Large intestine (tissue), 12 donors: ENCODE measurements around the gene HSD17B7. TPM values are rescaled to one million over a fixed set of nuclear protein-coding genes. Genes with fewer than 3 reads are reported as not detected.
A peak's percentile ranks its signal among the peaks of the same experiment; 100 is the strongest.
"Not testable (repeated sequence)": the region's sequence is repeated elsewhere in the genome, so short reads cannot be mapped to it uniquely, and the experiment has no call there.

ENCODE experiments used
- DNase-seq, 2 donors: peaks; one replicate each; pipeline versions ENCODE4 v3.0.0 to v3.0.0-alpha.2; 2013
- H3K27ac ChIP-seq: one replicate; pipeline ENCODE4 v1.5.1; 2013; ENCODE audit warnings: low read length
- H3K27me3 ChIP-seq: 2 replicates; pipeline ENCODE4 v1.6.1; 2013; ENCODE audit warnings: low read length; ENCODE audit not compliant: control insufficient read depth, insufficient read depth
- H3K36me3 ChIP-seq: 2 replicates; pipeline ENCODE4 v1.6.1; 2013; ENCODE audit warnings: low read length; ENCODE audit not compliant: control insufficient read depth, insufficient read depth
- H3K4me1 ChIP-seq: one replicate; pipeline ENCODE4 v1.6.1; 2013; ENCODE audit warnings: low read length; ENCODE audit not compliant: control insufficient read depth, insufficient read depth
- H3K4me3 ChIP-seq: one replicate; pipeline ENCODE4 v1.5.1; 2013; ENCODE audit warnings: low read length
- H3K9me3 ChIP-seq: one replicate; pipeline ENCODE4 v1.6.1; 2013; ENCODE audit warnings: mild to moderate bottlenecking, low read depth, low read length, moderate library complexity; ENCODE audit not compliant: control insufficient read depth
- WGBS: methylation state at CpG from one replicate; pipeline ENCODE4 v1.1.5; 2013; ENCODE audit warnings: low lambda C conversion rate; ENCODE audit not compliant: insufficient coverage; 5-methylcytosine and 5-hydroxymethylcytosine counted together
- long read RNA-seq, 11 donors: transcript quantifications; one replicate each; lab custom pipeline, GENCODE V29; 2026
- polyA plus RNA-seq: library from polyadenylated mRNA; unstranded; fragments of 120-200 nt; gene quantifications from one replicate; pipeline ENCODE4 v1.2.1, GENCODE V29; 2013

The HSD17B7 gene, protein sequence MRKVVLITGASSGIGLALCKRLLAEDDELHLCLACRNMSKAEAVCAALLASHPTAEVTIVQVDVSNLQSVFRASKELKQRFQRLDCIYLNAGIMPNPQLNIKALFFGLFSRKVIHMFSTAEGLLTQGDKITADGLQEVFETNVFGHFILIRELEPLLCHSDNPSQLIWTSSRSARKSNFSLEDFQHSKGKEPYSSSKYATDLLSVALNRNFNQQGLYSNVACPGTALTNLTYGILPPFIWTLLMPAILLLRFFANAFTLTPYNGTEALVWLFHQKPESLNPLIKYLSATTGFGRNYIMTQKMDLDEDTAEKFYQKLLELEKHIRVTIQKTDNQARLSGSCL
- polyA plus RNA-seq = 12.3 TPM
- long read RNA-seq, donor 1, partial matches to known transcripts = 0 of 3 reads
- long read RNA-seq, donor 1, other reads (novel, unspliced or antisense) = 0 of 3 reads
- long read RNA-seq, donor 2, transcript HSD17B7-201 (9 exons, 1,190 nt) = major isoform, 6 of 7 reads
- long read RNA-seq, donor 2, partial matches to known transcripts = 0 of 7 reads
- long read RNA-seq, donor 2, other reads (novel, unspliced or antisense) = 0 of 7 reads
- long read RNA-seq, donor 3 = 0 reads
- long read RNA-seq, donor 4, partial matches to known transcripts = 0 of 1 reads
- long read RNA-seq, donor 4, other reads (novel, unspliced or antisense) = 0 of 1 reads
- long read RNA-seq, donor 5, partial matches to known transcripts = 0 of 5 reads
- long read RNA-seq, donor 5, other reads (novel, unspliced or antisense) = 0 of 5 reads
- long read RNA-seq, donor 6, partial matches to known transcripts = 7 of 9 reads
- long read RNA-seq, donor 6, other reads (novel, unspliced or antisense) = 0 of 9 reads
- long read RNA-seq, donor 7, partial matches to known transcripts = 0 of 2 reads
- long read RNA-seq, donor 7, other reads (novel, unspliced or antisense) = 0 of 2 reads
- long read RNA-seq, donor 8, partial matches to known transcripts = 0 of 1 reads
- long read RNA-seq, donor 8, other reads (novel, unspliced or antisense) = 0 of 1 reads
- long read RNA-seq, donor 9, transcript HSD17B7-201 (9 exons, 1,190 nt) = major isoform, 5 of 8 reads
- long read RNA-seq, donor 9, partial matches to known transcripts = 0 of 8 reads
- long read RNA-seq, donor 9, other reads (novel, unspliced or antisense) = 0 of 8 reads
- long read RNA-seq, donor 10, partial matches to known transcripts = 0 of 3 reads
- long read RNA-seq, donor 10, other reads (novel, unspliced or antisense) = 0 of 3 reads
- long read RNA-seq, donor 11, transcript HSD17B7-201 (9 exons, 1,190 nt) = major isoform, 5 of 5 reads
- long read RNA-seq, donor 11, partial matches to known transcripts = 0 of 5 reads
- long read RNA-seq, donor 11, other reads (novel, unspliced or antisense) = 0 of 5 reads

DNA sequence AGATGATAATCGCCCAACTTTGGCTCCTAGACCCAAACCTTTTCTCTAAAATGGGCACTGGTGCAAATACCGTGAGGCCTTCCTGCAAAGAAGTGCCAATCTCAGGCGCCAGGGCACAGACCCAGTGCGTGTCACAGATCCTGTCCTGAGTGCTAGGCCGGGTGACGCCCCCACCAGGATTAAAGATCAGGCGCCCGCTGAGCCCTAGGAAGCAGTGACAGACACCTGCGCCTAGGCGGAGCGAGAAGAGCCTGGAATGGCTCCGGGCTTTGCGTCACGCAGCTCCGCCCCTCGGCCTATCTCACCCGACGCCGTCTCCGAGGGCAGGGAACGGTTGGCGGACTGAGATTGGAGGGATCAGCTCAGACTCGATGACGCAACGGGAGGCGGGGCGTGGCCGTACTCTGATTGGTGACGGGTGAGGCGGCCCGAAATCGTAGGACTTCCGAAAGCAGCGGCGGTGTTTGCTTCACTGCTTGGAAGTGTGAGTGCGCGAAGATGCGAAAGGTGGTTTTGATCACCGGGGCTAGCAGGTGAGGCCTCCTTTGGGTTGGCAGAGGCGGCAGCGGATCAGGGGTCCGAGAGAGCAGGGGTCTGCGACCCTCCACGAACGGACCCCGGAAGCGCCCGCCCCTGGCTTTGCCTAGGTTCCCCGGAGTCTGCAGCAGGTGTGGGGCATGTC, at the start of gene HSD17B7:
Gene HSD17B7 (plus strand): TSS at position 400 of the 682 bp plus-strand sequence. CDS start 99 bp downstream, at position 499.
- H3K27ac ChIP-seq = peak within 1 kb of the TSS; percentile 76
- DNase-seq = peak; percentile 73 to 91
- H3K4me3 ChIP-seq = peak within 1 kb of the TSS; percentile 60
- not testable (repeated sequence) for H3K27me3 ChIP-seq, H3K36me3 ChIP-seq, H3K9me3 ChIP-seq, H3K4me1 ChIP-seq
- no CpG with 5 or more reads among the region's 49 CpGs for WGBS

DNA sequence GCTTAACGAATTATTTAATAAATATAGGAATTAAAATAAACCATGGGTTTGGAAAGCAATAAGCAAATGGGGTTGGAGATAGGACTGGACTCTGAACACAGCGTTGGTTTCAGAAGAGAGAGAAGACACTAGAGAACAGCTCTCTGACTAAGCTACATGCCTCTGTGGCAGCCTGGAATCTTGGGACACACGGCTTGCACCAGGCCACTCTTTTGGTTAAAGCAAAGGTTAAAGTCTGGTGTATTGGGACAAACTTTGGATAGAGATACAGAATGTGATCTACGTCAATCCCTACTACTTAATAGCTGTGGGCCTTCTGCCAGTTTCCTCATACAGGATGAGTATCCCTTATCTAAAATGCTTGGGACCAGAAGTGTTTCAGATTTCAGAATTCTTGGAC, 49.7 kb upstream of the HSD17B7 start:
- Histone ChIP-seq H3K27me3 (no peaks in the 10 kb centered on the region), H3K4me3 (no peak overlapping the region), H3K4me1 (no peaks in the 10 kb centered on the region), H3K27ac (no peak overlapping the region), H3K36me3 (no peaks in the 10 kb centered on the region), H3K9me3 (no peaks in the 10 kb centered on the region)
- WGBS = no CpG with 5 or more reads among the region's 4 CpGs
- peak in 1 of 2 donors; percentile 49 for DNase-seq

DNA sequence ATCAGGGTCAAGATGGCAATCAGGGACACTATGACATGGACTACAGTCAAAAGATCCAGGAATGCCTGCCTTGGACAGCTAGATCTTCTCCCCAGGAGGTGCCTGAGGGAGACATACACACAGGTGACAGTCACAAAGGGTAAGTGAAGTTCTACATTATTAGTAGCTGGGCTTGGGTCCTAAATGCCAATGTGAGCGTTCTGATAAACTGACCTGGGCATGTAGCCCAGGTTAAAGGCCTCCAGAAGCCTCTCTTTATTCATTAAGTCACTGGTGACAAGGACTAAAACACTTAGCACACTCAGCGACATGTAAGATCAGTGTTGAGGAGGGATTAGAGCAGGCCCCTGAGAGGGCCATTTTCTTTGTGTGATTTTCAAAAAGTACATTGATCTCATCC, 48.9 kb upstream of the HSD17B7 start:
- no peak overlapping the region for H3K27ac ChIP-seq
- no peaks in the 10 kb centered on the region for H3K9me3 ChIP-seq
- H3K36me3 ChIP-seq = no peaks in the 10 kb centered on the region
- WGBS = no CpG with 5 or more reads among the region's 2 CpGs
- H3K27me3 ChIP-seq = no peaks in the 10 kb centered on the region
- no peaks in the 10 kb centered on the region for H3K4me1 ChIP-seq
- no peak for DNase-seq
- no peak overlapping the region for H3K4me3 ChIP-seq

DNA sequence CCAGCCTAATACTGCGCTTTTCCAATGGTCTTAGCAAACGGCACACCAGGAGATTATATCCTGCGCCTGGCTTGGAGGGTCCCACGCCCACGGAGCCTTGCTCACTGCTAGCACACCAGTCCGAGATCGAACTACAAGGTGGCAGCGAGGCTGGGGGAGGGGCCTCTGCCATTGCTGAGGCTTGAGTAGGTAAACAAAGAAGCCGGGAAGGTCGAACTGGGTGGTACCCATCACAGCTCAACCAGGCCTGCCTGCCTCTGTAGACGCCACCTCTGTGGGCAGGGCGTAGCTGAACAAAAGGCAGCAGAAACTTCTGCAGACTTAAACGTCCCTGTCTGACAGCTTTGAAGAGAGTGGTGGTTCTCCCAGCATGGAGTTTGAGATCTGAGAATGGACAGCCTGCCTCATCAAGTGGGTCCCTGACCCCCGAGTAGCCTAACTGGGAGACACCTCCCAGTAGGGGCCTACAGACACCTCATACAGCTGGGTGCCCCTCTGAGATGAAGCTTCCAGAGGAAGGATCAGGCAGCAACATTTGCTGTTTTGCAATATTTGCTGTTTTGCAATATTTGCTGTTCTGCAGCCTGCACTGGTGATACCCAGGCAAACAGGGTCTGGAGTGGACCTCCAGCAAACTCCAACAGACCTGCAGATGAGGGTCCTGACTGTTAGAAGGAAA, 44.1 kb upstream of the HSD17B7 start:
- not testable (repeated sequence) for H3K9me3 ChIP-seq, H3K4me1 ChIP-seq, H3K27me3 ChIP-seq, H3K4me3 ChIP-seq, DNase-seq, H3K27ac ChIP-seq, H3K36me3 ChIP-seq
- no CpG with 5 or more reads among the region's 14 CpGs for WGBS

DNA sequence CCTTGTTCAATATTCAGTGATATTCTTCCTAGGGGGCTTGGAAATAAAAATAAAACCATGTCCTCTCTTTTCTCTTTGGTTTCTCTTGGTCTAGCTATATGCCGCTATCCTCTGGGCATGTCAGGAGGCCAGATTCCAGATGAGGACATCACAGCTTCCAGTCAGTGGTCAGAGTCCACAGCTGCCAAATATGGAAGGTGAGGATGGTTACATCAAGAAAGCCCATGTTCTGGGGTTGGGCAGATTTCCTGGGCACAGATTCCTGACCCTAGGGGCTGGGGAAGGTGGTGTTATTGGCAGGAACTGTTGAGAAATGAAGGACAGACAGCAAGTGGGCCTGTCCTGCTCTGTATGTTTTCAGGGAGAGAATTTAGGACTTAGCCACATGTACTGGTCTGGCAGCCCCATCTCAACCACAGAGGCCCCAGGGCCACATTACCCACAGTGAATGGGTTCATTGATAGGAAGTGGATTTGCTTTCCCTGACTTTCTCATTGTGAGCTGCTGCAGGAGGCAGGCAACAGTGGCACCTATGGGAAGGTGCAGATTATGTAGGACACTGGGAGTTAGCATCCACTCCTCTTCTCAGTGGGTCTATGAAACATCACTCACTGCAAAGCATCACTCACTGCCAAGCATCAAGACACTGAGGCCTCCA, 37.4 kb upstream of the HSD17B7 start:
- no peak overlapping the region for H3K27ac ChIP-seq
- no peak overlapping the region for H3K4me3 ChIP-seq
- no peak for DNase-seq
- no peaks in the 10 kb centered on the region for H3K4me1 ChIP-seq
- peaks cover 6% of the 10 kb centered on the region for H3K36me3 ChIP-seq
- H3K27me3 ChIP-seq = no peaks in the 10 kb centered on the region
- no peaks in the 10 kb centered on the region for H3K9me3 ChIP-seq
- WGBS = no CpG with 5 or more reads among the region's 1 CpG

DNA sequence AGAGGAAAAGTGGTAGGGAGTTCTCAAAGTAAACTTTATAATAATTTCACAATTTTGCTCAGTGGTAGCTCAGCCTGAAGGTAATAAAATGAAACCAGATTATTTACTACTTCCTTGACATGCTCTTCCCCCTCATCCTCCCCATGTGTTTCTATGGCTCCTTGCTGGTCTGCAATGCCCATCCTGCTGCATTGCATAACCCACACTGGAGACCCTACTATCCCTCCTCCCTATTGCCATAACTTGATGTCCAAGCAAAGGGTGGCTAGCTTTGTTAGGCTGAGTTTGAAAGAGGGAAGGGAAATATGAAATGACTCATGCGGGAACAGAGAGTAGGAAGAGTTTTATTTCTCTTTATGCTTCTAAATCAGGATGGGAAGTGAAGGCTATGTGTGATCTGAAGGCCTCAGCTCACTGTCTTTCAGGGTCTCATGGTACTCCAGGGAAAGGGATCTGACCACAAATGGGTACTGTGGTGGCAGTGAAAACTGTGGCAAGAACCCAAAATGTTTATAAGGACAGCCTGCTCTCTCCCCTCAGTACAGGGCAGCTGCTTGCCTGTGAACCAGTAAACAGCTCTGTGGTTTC, 36.4 kb upstream of the HSD17B7 start:
- WGBS = no CpG with 5 or more reads among the region's 1 CpG
- Histone ChIP-seq H3K27me3 (no peaks in the 10 kb centered on the region), H3K4me3 (no peak overlapping the region), H3K27ac (no peak overlapping the region), H3K36me3 (peaks cover 6% of the 10 kb centered on the region), H3K9me3 (no peaks in the 10 kb centered on the region), H3K4me1 (no peaks in the 10 kb centered on the region)
- no peak for DNase-seq

DNA sequence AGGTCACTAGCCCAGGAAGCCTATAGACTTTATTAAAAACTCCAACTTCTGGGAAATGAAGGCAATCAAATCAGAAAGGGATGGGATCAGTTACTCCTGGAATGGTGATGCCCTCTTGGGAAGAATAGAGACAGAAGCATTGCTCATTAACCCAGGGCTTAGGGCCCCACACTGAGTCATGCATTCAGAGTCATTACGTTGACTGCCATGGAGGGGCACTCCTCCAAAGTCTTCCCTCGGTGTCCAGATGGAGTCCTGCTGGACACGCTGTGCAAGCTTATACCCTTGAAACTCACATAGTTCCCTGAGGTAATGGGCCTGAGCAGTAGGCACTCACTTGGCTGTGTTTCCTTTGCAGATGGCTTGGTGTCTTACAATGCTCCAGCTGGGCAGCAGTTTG, 35.2 kb upstream of the HSD17B7 start:
- H3K4me3 ChIP-seq = no peak overlapping the region
- no CpG with 5 or more reads among the region's 3 CpGs for WGBS

DNA sequence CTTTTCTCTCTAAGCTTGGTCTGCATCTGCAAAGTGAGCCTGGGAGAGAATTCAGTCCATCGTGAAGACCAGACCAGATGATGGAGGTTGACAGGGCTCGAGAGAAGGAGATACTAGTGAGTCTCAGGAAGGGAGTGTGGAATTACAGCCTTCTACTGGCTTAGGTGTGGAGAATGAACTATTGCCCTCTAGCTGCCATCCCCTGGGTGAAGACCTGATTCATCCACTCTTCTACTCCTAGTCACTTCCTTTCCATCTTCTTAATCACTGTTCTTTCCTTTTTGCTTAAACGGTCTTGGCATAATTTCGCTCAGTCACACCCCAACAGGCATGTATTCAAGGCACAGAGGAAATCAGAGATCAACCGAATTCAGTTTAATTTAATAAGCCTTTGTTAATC, 34.0 kb upstream of the HSD17B7 start:
- H3K4me1 ChIP-seq = no peaks in the 10 kb centered on the region
- H3K27me3 ChIP-seq = no peaks in the 10 kb centered on the region
- no peaks in the 10 kb centered on the region for H3K9me3 ChIP-seq
- no peak for DNase-seq
- WGBS = 94% methylated on average over 2 of the region's 5 CpGs
- H3K27ac ChIP-seq = no peak overlapping the region
- no peak overlapping the region for H3K4me3 ChIP-seq
- peaks cover 12% of the 10 kb centered on the region for H3K36me3 ChIP-seq

More for the DNA sequence above, 35.2 kb upstream of the HSD17B7 start:
- Histone ChIP-seq H3K27me3 (no peaks in the 10 kb centered on the region), H3K4me1 (no peaks in the 10 kb centered on the region), H3K27ac (no peak overlapping the region), H3K9me3 (no peaks in the 10 kb centered on the region), H3K36me3 (peaks cover 10% of the 10 kb centered on the region)
- no peak for DNase-seq

DNA sequence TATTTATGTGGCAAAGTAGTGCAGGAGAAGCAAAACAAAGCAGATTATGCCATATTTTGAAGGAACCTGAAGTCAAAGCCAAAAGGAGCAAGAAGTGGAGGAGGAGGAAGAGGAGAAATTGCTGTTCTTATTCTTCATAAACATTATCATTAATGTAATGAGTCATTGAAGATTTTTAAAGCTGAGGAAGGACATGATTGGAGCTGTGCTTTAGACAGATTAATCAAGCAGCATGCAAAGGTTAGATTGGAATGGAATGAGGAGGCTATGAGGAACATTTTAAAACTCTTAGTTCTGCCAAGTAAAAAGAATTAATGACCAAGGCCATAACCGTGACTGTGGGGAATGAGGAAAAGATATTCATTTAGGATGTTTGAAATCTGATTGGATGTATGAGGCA, 33.0 kb upstream of the HSD17B7 start:
- H3K36me3 ChIP-seq = peaks cover 12% of the 10 kb centered on the region

More for the DNA sequence above, 33.0 kb upstream of the HSD17B7 start:
- Histone ChIP-seq H3K27ac (no peak overlapping the region), H3K4me1 (no peaks in the 10 kb centered on the region), H3K4me3 (no peak overlapping the region), H3K9me3 (no peaks in the 10 kb centered on the region), H3K27me3 (no peaks in the 10 kb centered on the region)
- DNase-seq = no peak
- 60% methylated on average over 1 of the region's 1 CpG for WGBS
